HEK293 (cell line): Measurements from ENCODE around the gene CYP4A11.
"Not testable (repeated sequence)": the region's sequence is repeated elsewhere in the genome, so short reads cannot be mapped to it uniquely, and the experiment has no call there.

Experiments used
- HOXC10 ChIP-seq: sonication (generic); formaldehyde crosslinking; IDR thresholded peaks from 2 replicates; pipeline ENCODE4 v1.8.1; 2023; ENCODE audit warnings: mild to moderate bottlenecking, missing genetic modification reagents
- SP3 ChIP-seq: fragments of 450-650 bp; formaldehyde crosslinking; IDR thresholded peaks from 2 replicates; pipeline ENCODE4 v1.5.1; 2016; ENCODE audit warnings: missing biosample characterization, missing genetic modification characterization
- YY1 ChIP-seq: fragments of 450-650 bp; formaldehyde crosslinking; IDR thresholded peaks from 2 replicates; pipeline ENCODE4 v1.5.1; 2018; ENCODE audit warnings: missing biosample characterization, missing genetic modification characterization
- ZNF133 ChIP-seq: fragments of 450-650 bp; formaldehyde crosslinking; IDR thresholded peaks from 2 replicates; pipeline ENCODE4 v1.5.1; 2016; ENCODE audit warnings: missing biosample characterization, missing genetic modification characterization
- ZNF2 ChIP-seq: fragments of 450-650 bp; formaldehyde crosslinking; IDR thresholded peaks from 2 replicates; pipeline ENCODE4 v1.5.1; 2016; ENCODE audit warnings: missing biosample characterization, missing genetic modification characterization
- ZNF202 ChIP-seq: fragments of 450-650 bp; formaldehyde crosslinking; IDR thresholded peaks from 2 replicates; pipeline ENCODE4 v1.5.1; 2016; ENCODE audit warnings: missing biosample characterization, missing genetic modification characterization, borderline replicate concordance
- ZNF274 ChIP-seq, 2 experiments: fragments of 200-500 bp in 1 of 2; fragments of 450-650 bp in 1 of 2; sonication (Bioruptor generic) in 1 of 2; formaldehyde crosslinking in 1 of 2; IDR thresholded peaks; 2 replicates each; pipeline versions ENCODE4 v1.5.1 to v1.6.1; 2014 to 2016; ENCODE audit warnings: borderline replicate concordance in 1 of 2, inconsistent platforms in 1 of 2, low read length in 1 of 2, missing biosample characterization in 1 of 2, missing genetic modification characterization in 1 of 2
- ZNF768 ChIP-seq: fragments of 450-650 bp; formaldehyde crosslinking; IDR thresholded peaks from 2 replicates; pipeline ENCODE4 v1.5.1; 2018; ENCODE audit warnings: missing biosample characterization, mild to moderate bottlenecking, missing genetic modification characterization
- TF ChIP-seq, protein P1 (sequence below): fragments of 450-650 bp; formaldehyde crosslinking; IDR thresholded peaks from 2 replicates; pipeline ENCODE4 v1.5.1; 2016; ENCODE audit warnings: missing biosample characterization, missing genetic modification characterization
- TF ChIP-seq, protein P2 (sequence below): IDR thresholded peaks from 2 replicates; pipeline ENCODE4 v1.6.1; 2011; ENCODE audit warnings: mild to moderate bottlenecking, low read depth, low read length, borderline replicate concordance
- TF ChIP-seq, protein P3 (sequence below): fragments of 450-650 bp; formaldehyde crosslinking; IDR thresholded peaks from 2 replicates; pipeline ENCODE4 v1.5.1; 2016; ENCODE audit warnings: missing biosample characterization, missing genetic modification characterization
- TF ChIP-seq, protein P4 (sequence below): fragments of 450-650 bp; formaldehyde crosslinking; IDR thresholded peaks from 2 replicates; pipeline ENCODE4 v1.5.1; 2016; ENCODE audit warnings: missing biosample characterization, missing genetic modification characterization
- TF ChIP-seq, protein P5 (sequence below): fragments of 450-650 bp; formaldehyde crosslinking; IDR thresholded peaks from 2 replicates; pipeline ENCODE4; 2016; ENCODE audit warnings: missing biosample characterization, missing genetic modification characterization

DNA sequence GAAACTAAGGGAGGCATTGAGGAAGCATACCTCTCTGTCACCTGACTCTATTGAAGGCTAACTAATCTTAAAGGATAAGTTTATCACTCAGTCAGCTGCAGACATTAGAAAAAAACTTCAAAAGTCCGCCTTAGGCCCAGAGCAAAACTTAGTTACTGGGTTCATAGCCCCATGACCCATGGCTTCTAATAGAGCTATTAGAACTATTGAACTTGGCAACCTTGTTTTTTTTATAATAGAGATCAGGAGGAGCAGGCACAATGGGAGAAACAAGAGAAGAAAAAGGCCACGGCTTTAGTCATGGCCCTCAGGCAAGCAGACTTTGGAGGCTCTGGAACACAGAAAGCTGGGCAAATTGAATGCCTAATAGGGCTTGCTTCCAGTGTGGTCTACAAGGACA is 13.8 kb upstream of the CYP4A11 start:
- TF ChIP-seq YY1 (tag by site-specific recombination); HOXC10 (CRISPR knock-in tag); ZNF133; ZNF202; ZNF2 (tag by site-specific recombination); ZNF768 (tag by site-specific recombination); SP3 (tag by site-specific recombination); ZNF274 (IDR thresholded peaks at IDR 0.05; ENCODE audit: low read length); ZNF274 (tag by site-specific recombination; IDR thresholded peaks at IDR 0.05; ENCODE audit: borderline replicate concordance): not testable (repeated sequence)
- TF ChIP-seq, protein P1, sequence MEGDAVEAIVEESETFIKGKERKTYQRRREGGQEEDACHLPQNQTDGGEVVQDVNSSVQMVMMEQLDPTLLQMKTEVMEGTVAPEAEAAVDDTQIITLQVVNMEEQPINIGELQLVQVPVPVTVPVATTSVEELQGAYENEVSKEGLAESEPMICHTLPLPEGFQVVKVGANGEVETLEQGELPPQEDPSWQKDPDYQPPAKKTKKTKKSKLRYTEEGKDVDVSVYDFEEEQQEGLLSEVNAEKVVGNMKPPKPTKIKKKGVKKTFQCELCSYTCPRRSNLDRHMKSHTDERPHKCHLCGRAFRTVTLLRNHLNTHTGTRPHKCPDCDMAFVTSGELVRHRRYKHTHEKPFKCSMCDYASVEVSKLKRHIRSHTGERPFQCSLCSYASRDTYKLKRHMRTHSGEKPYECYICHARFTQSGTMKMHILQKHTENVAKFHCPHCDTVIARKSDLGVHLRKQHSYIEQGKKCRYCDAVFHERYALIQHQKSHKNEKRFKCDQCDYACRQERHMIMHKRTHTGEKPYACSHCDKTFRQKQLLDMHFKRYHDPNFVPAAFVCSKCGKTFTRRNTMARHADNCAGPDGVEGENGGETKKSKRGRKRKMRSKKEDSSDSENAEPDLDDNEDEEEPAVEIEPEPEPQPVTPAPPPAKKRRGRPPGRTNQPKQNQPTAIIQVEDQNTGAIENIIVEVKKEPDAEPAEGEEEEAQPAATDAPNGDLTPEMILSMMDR (tag by site-specific recombination) = not testable (repeated sequence)
- TF ChIP-seq, protein P2, sequence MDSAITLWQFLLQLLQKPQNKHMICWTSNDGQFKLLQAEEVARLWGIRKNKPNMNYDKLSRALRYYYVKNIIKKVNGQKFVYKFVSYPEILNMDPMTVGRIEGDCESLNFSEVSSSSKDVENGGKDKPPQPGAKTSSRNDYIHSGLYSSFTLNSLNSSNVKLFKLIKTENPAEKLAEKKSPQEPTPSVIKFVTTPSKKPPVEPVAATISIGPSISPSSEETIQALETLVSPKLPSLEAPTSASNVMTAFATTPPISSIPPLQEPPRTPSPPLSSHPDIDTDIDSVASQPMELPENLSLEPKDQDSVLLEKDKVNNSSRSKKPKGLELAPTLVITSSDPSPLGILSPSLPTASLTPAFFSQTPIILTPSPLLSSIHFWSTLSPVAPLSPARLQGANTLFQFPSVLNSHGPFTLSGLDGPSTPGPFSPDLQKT = not testable (repeated sequence)
- TF ChIP-seq, protein P3, sequence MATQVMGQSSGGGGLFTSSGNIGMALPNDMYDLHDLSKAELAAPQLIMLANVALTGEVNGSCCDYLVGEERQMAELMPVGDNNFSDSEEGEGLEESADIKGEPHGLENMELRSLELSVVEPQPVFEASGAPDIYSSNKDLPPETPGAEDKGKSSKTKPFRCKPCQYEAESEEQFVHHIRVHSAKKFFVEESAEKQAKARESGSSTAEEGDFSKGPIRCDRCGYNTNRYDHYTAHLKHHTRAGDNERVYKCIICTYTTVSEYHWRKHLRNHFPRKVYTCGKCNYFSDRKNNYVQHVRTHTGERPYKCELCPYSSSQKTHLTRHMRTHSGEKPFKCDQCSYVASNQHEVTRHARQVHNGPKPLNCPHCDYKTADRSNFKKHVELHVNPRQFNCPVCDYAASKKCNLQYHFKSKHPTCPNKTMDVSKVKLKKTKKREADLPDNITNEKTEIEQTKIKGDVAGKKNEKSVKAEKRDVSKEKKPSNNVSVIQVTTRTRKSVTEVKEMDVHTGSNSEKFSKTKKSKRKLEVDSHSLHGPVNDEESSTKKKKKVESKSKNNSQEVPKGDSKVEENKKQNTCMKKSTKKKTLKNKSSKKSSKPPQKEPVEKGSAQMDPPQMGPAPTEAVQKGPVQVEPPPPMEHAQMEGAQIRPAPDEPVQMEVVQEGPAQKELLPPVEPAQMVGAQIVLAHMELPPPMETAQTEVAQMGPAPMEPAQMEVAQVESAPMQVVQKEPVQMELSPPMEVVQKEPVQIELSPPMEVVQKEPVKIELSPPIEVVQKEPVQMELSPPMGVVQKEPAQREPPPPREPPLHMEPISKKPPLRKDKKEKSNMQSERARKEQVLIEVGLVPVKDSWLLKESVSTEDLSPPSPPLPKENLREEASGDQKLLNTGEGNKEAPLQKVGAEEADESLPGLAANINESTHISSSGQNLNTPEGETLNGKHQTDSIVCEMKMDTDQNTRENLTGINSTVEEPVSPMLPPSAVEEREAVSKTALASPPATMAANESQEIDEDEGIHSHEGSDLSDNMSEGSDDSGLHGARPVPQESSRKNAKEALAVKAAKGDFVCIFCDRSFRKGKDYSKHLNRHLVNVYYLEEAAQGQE (tag by site-specific recombination) = not testable (repeated sequence)
- TF ChIP-seq, protein P4, sequence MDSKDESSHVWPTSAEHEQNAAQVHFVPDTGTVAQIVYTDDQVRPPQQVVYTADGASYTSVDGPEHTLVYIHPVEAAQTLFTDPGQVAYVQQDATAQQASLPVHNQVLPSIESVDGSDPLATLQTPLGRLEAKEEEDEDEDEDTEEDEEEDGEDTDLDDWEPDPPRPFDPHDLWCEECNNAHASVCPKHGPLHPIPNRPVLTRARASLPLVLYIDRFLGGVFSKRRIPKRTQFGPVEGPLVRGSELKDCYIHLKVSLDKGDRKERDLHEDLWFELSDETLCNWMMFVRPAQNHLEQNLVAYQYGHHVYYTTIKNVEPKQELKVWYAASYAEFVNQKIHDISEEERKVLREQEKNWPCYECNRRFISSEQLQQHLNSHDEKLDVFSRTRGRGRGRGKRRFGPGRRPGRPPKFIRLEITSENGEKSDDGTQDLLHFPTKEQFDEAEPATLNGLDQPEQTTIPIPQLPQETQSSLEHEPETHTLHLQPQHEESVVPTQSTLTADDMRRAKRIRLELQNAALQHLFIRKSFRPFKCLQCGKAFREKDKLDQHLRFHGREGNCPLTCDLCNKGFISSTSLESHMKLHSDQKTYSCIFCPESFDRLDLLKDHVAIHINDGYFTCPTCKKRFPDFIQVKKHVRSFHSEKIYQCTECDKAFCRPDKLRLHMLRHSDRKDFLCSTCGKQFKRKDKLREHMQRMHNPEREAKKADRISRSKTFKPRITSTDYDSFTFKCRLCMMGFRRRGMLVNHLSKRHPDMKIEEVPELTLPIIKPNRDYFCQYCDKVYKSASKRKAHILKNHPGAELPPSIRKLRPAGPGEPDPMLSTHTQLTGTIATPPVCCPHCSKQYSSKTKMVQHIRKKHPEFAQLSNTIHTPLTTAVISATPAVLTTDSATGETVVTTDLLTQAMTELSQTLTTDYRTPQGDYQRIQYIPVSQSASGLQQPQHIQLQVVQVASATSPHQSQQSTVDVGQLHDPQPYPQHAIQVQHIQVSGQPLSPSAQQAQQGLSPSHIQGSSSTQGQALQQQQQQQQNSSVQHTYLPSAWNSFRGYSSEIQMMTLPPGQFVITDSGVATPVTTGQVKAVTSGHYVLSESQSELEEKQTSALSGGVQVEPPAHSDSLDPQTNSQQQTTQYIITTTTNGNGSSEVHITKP (tag by site-specific recombination) = not testable (repeated sequence)
- TF ChIP-seq, protein P5, sequence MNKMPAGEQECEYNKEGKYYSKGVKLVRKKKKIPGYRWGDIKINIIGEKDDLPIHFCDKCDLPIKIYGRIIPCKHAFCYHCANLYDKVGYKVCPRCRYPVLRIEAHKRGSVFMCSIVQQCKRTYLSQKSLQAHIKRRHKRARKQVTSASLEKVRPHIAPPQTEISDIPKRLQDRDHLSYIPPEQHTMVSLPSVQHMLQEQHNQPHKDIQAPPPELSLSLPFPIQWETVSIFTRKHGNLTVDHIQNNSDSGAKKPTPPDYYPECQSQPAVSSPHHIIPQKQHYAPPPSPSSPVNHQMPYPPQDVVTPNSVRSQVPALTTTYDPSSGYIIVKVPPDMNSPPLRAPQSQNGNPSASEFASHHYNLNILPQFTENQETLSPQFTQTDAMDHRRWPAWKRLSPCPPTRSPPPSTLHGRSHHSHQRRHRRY (tag by site-specific recombination) = not testable (repeated sequence)
